IMR-90 (cell line): Measurements from ENCODE around the gene ACTA2. TPM values are rescaled to one million over a fixed set of nuclear protein-coding genes. Genes with fewer than 3 reads are reported as not detected.

ENCODE experiments used
- ATAC-seq: fragments of 200-7000 bp; cut with Tn5 transposase; 2 replicates; pipeline ENCODE4 v1.9.1; 2020; ENCODE audit warnings: low read depth, mild to moderate bottlenecking, moderate library complexity
- BruUV-seq: library from RNA; stranded (reverse); fragments of 400-500 nt; replicated peaks from 2 replicates; lab custom pipeline; 2021; lab: Mats Ljungman, UMichigan
- CTCF ChIA-PET: fragments of 300-600 bp; formaldehyde crosslinking; extraction: SDS; loops from one replicate; lab custom pipeline; 2021; ENCODE audit warnings: antibody characterized with exemption; lab: Yijun Ruan, JAX
- POLR2A ChIA-PET: fragments of 300-600 bp; sonication (Branson Sonifier 250); formaldehyde crosslinking; loops from one replicate; lab custom pipeline; 2022; ENCODE audit warnings: antibody characterized with exemption; ENCODE audit not compliant: unreplicated experiment; lab: Charles Lee
- DNase-seq: peaks from one replicate; pipeline ENCODE4 v3.0.0; 2013
- H2AFZ ChIP-seq: replicated peaks from 2 replicates; pipeline ENCODE3; 2013; ENCODE audit warnings: low read length, mild to moderate bottlenecking; ENCODE audit not compliant: poor library complexity
- H2AK5ac ChIP-seq: 2 replicates; pipeline ENCODE4 v1.6.1; 2013; ENCODE audit warnings: low read depth, low read length, inconsistent platforms
- H2AK9ac ChIP-seq: replicated peaks from 2 replicates; pipeline ENCODE3; 2013; ENCODE audit warnings: mild to moderate bottlenecking, low read depth, low read length, moderate library complexity; ENCODE audit not compliant: poor library complexity
- H2BK120ac ChIP-seq: 2 replicates; pipeline ENCODE4 v1.6.1; 2013; ENCODE audit warnings: low read depth, low read length, inconsistent platforms
- H2BK15ac ChIP-seq: 3 replicates; pipeline ENCODE4 v1.6.1; 2013; ENCODE audit warnings: low read depth, low read length, inconsistent platforms
- H2BK20ac ChIP-seq: 2 replicates; pipeline ENCODE4 v1.6.1; 2013; ENCODE audit warnings: low read depth, mild to moderate bottlenecking, inconsistent platforms, low read length, moderate library complexity
- H2BK5ac ChIP-seq: 2 replicates; pipeline ENCODE4 v1.6.1; 2013; ENCODE audit warnings: mild to moderate bottlenecking, low read depth, low read length, inconsistent platforms; ENCODE audit not compliant: poor library complexity, severe bottlenecking
- H3K14ac ChIP-seq: replicated peaks from 2 replicates; pipeline ENCODE4 v1.6.1; 2013; ENCODE audit warnings: low read depth, low read length, inconsistent platforms
- H3K18ac ChIP-seq: 2 replicates; pipeline ENCODE4 v1.6.1; 2013; ENCODE audit warnings: low read depth, low read length, control low read depth
- H3K23ac ChIP-seq: 2 replicates; pipeline ENCODE4 v1.6.1; 2013; ENCODE audit warnings: low read depth, low read length, inconsistent platforms
- H3K27ac ChIP-seq: 2 replicates; pipeline ENCODE4 v1.5.1; 2013; ENCODE audit warnings: mild to moderate bottlenecking, control low read depth, low read length; ENCODE audit not compliant: insufficient read depth
- H3K27me3 ChIP-seq: 2 replicates; pipeline ENCODE4 v1.6.1; 2013; ENCODE audit warnings: low read length; ENCODE audit not compliant: control insufficient read depth, insufficient read depth
- H3K36me3 ChIP-seq: 2 replicates; pipeline ENCODE4 v1.6.1; 2013; ENCODE audit warnings: low read length, mixed read lengths; ENCODE audit not compliant: control insufficient read depth, insufficient read depth
- H3K4ac ChIP-seq: 2 replicates; pipeline ENCODE4 v1.6.1; 2013; ENCODE audit warnings: low read depth, low read length, inconsistent platforms
- H3K4me1 ChIP-seq: 2 replicates; pipeline ENCODE4 v1.6.1; 2013; ENCODE audit warnings: low read length, mixed read lengths; ENCODE audit not compliant: control insufficient read depth, insufficient read depth
- H3K4me2 ChIP-seq: 2 replicates; pipeline ENCODE4 v1.6.1; 2013; ENCODE audit warnings: low read depth, mild to moderate bottlenecking, control low read depth, low read length, moderate library complexity
- H3K4me3 ChIP-seq: 2 replicates; pipeline ENCODE4 v1.5.1; 2013; ENCODE audit warnings: low read depth, mild to moderate bottlenecking, control low read depth, low read length, moderate library complexity; ENCODE audit not compliant: insufficient read depth
- H3K56ac ChIP-seq: 2 replicates; pipeline ENCODE4 v1.6.1; 2013; ENCODE audit warnings: low read length, inconsistent platforms; ENCODE audit not compliant: insufficient read depth; ENCODE audit errors: extremely low read depth
- H3K79me1 ChIP-seq, 2 experiments: 2 replicates each; pipeline ENCODE4 v1.6.1; 2013; ENCODE audit warnings: low read length in 2 of 2, inconsistent platforms in 1 of 2, low read depth in 1 of 2
- H3K9ac ChIP-seq: 2 replicates; pipeline ENCODE4 v1.6.1; 2013; ENCODE audit warnings: low read depth, low read length, control low read depth
- H3K9me1 ChIP-seq: 2 replicates; pipeline ENCODE4 v1.6.1; 2013; ENCODE audit warnings: low read length, inconsistent platforms; ENCODE audit not compliant: insufficient read depth
- H3K9me3 ChIP-seq: 2 replicates; pipeline ENCODE4 v1.6.1; 2013; ENCODE audit warnings: low read length; ENCODE audit not compliant: control insufficient read depth, insufficient read depth
- H4K20me1 ChIP-seq: 2 replicates; pipeline ENCODE4 v1.6.1; 2013; ENCODE audit warnings: low read length, inconsistent platforms; ENCODE audit not compliant: insufficient read depth
- H4K5ac ChIP-seq: 2 replicates; pipeline ENCODE4 v1.6.1; 2013; ENCODE audit warnings: mild to moderate bottlenecking, low read depth, low read length, control low read depth
- H4K8ac ChIP-seq, 2 experiments: 2 replicates each; pipeline ENCODE4 v1.6.1; 2013; ENCODE audit warnings: low read depth in 2 of 2, low read length in 2 of 2, control low read depth in 1 of 2, inconsistent platforms in 1 of 2
- H4K91ac ChIP-seq: 2 replicates; pipeline ENCODE4 v1.6.1; 2013; ENCODE audit warnings: low read depth, low read length, inconsistent platforms; ENCODE audit not compliant: insufficient read depth
- BHLHE40 ChIP-seq: fragments of 150-350 bp; IDR thresholded peaks from 2 replicates; pipeline ENCODE4 v1.6.1; 2016; ENCODE audit warnings: mild to moderate bottlenecking, low read depth, low read length
- CEBPB ChIP-seq: IDR thresholded peaks from 2 replicates; pipeline ENCODE4 v1.6.1; 2012; ENCODE audit warnings: low read depth, low read length, improper control_type of control experiment
- CHD1 ChIP-seq: IDR thresholded peaks from 2 replicates; pipeline ENCODE4 v1.6.1; 2012; ENCODE audit warnings: low read depth, low read length, improper control_type of control experiment
- FOS ChIP-seq: fragments of 150-350 bp; IDR thresholded peaks from 2 replicates; pipeline ENCODE4 v1.6.1; 2016; ENCODE audit warnings: low read depth, low read length
- MAZ ChIP-seq: IDR thresholded peaks from 2 replicates; pipeline ENCODE4 v1.6.1; 2012; ENCODE audit warnings: low read depth, mild to moderate bottlenecking, low read length, improper control_type of control experiment, moderate library complexity, borderline replicate concordance
- NFE2L2 ChIP-seq: fragments of 150-350 bp; IDR thresholded peaks from 2 replicates; pipeline ENCODE4 v1.6.1; 2016; ENCODE audit warnings: low read depth, mild to moderate bottlenecking, low read length
- POLR2A ChIP-seq: IDR thresholded peaks from 2 replicates; pipeline ENCODE4 v1.6.1; 2012; ENCODE audit warnings: mild to moderate bottlenecking, low read depth, low read length
- RAD21 ChIP-seq: IDR thresholded peaks from 2 replicates; pipeline ENCODE4 v1.6.1; 2012; ENCODE audit warnings: low read length, improper control_type of control experiment
- RCOR1 ChIP-seq: IDR thresholded peaks from 2 replicates; pipeline ENCODE4 v1.6.1; 2012; ENCODE audit warnings: mild to moderate bottlenecking, low read length, improper control_type of control experiment; ENCODE audit not compliant: insufficient replicate concordance
- RFX5 ChIP-seq: IDR thresholded peaks from 2 replicates; pipeline ENCODE4 v1.8.0; 2012; ENCODE audit warnings: low read depth, mild to moderate bottlenecking, low read length, moderate library complexity
- WGBS, 2 experiments: methylation state at CpG; one replicate each; pipeline versions ENCODE4 v1.1.5 to v1.1.7; 2013; ENCODE audit warnings: missing lambda C conversion rate in 2 of 2; ENCODE audit not compliant: insufficient read length in 1 of 2; ENCODE audit errors: extremely low coverage in 2 of 2; 5-methylcytosine and 5-hydroxymethylcytosine counted together
- dilution Hi-C: fragments of 300-500 bp; cut with HindIII; formaldehyde crosslinking; loops from one replicate; pipeline ENCODE4 v1.14.3; 2018; ENCODE audit warnings: low sequenced_read_pairs; ENCODE audit not compliant: unreplicated experiment
- in situ Hi-C: fragments of 300-500 bp; cut with MboI; formaldehyde crosslinking; loops from 3 replicates; pipeline ENCODE4 v1.14.3; 2019; ENCODE audit warnings: low sequenced_read_pairs, inconsistent platforms, mixed read lengths
- intact Hi-C: fragments of 100-400 bp; cut with micrococcal nuclease; formaldehyde crosslinking; loops from 2 replicates; pipeline ENCODE4 v1.10.0; 2022
- polyA plus RNA-seq, 3 experiments: library from polyadenylated mRNA; depleted of rRNA; stranded (reverse); fragments of >200 nt; gene quantifications; 2 replicates each; pipeline ENCODE4 v1.2.3, GENCODE V29; 2012; ENCODE audit warnings: low replicate concordance in 1 of 3
- total RNA-seq: library from RNA; depleted of rRNA; stranded (reverse); fragments of >200 nt; gene quantifications from 2 replicates; pipeline ENCODE4 v1.2.3, GENCODE V29; 2012
- TF ChIP-seq, protein P1 (sequence below): conservative IDR thresholded peaks from 2 replicates; pipeline ENCODE4 v1.5.1; 2012; ENCODE audit warnings: mild to moderate bottlenecking, low read depth, low read length, improper control_type of control experiment
- TF ChIP-seq, protein P2 (sequence below): fragments of 150-350 bp; IDR thresholded peaks from 2 replicates; pipeline ENCODE4 v1.6.1; 2016; ENCODE audit warnings: low read depth, mild to moderate bottlenecking, low read length, moderate library complexity, borderline replicate concordance

ACTA2 gene
- total and polyA plus RNA-seq, 2 of the 4 experiments (the other 2 are of a cell fraction), result 978 to 1,235 TPM

DNA sequence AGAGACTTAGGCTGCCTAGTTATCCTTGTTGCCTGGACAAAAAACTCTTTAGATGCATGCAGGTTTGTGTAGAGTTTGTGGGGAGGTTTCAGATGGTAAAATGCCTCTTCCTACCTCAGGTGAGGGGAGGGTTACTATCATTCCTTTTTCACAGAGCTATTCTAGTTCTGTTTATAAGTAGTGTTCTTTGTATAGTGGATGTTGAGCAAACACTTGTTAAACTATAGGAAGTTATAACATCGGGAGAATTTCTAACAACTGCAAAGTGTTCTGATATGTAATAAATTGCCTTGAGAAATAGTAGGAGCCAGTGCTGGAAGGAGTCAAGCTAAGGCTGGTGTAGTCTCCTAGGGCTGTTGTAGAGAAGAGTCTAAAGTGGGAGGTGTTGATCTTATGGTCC, 31.4 kb upstream of the ACTA2 start:
- DNase-seq (no peak), ATAC-seq (no peak)
- Histone ChIP-seq H3K79me1 (peaks cover 37 to 58% of the 10 kb centered on the region in 2 experiments), H3K4me2 (no peak overlapping the region), H4K20me1 (0 out of 2 replicates have a peak, but pooled peaks cover 3% of the 10 kb centered on the region), H3K27ac (no peak overlapping the region), H2AK5ac (no peak overlapping the region), H3K4me3 (no peak overlapping the region), H3K9ac (no peak overlapping the region), H3K56ac (no peak overlapping the region), H2BK20ac (no peak overlapping the region), H3K4ac (no peak overlapping the region), H4K8ac (no peak overlapping the region), H3K9me1 (peaks cover 7% of the 10 kb centered on the region; the same call in 1 of the 2 replicates), H3K23ac (no peak overlapping the region; the same call in 1 of the 2 replicates), H2AK9ac (no peak overlapping the region), H4K5ac (no peak overlapping the region), H2BK15ac (no peak overlapping the region), H3K18ac (no peak overlapping the region), H3K27me3 (no peaks in the 10 kb centered on the region), H3K14ac (0 out of 2 replicates have a peak overlapping the region, but pooled peaks have one; percentile 12), H3K9me3 (no peaks in the 10 kb centered on the region), H4K91ac (no peak overlapping the region), H2BK5ac (no peak overlapping the region), H2BK120ac (no peak overlapping the region), H2AFZ (no peak overlapping the region), H3K4me1 (peaks cover 10% of the 10 kb centered on the region), H3K36me3 (no peaks in the 10 kb centered on the region; the same call in 1 of the 2 replicates)
- CTCF ChIA-PET, result no interaction called here
- dilution Hi-C loops (no loop called here), intact Hi-C loops (no loop called here), in situ Hi-C loops (loop anchor here (5.0 kb wide), 1 partner anchor 42 kb away; no protein-coding TSS in a partner anchor)
- POLR2A ChIA-PET, result no interaction called here
- no TSS peak for BruUV-seq
- WGBS, 2 experiments, result no CpG with 5 or more reads among the region's 1 CpG
- TF ChIP-seq RCOR1, result no peak
- no peak for TF ChIP-seq MAZ
- TF ChIP-seq, protein P1, sequence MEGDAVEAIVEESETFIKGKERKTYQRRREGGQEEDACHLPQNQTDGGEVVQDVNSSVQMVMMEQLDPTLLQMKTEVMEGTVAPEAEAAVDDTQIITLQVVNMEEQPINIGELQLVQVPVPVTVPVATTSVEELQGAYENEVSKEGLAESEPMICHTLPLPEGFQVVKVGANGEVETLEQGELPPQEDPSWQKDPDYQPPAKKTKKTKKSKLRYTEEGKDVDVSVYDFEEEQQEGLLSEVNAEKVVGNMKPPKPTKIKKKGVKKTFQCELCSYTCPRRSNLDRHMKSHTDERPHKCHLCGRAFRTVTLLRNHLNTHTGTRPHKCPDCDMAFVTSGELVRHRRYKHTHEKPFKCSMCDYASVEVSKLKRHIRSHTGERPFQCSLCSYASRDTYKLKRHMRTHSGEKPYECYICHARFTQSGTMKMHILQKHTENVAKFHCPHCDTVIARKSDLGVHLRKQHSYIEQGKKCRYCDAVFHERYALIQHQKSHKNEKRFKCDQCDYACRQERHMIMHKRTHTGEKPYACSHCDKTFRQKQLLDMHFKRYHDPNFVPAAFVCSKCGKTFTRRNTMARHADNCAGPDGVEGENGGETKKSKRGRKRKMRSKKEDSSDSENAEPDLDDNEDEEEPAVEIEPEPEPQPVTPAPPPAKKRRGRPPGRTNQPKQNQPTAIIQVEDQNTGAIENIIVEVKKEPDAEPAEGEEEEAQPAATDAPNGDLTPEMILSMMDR, result no peak
- TF ChIP-seq CHD1, result no peak
- no peak for TF ChIP-seq RFX5
- TF ChIP-seq BHLHE40, result no peak
- no peak for TF ChIP-seq CEBPB
- no peak for TF ChIP-seq NFE2L2
- TF ChIP-seq FOS, result no peak
- TF ChIP-seq, protein P2, sequence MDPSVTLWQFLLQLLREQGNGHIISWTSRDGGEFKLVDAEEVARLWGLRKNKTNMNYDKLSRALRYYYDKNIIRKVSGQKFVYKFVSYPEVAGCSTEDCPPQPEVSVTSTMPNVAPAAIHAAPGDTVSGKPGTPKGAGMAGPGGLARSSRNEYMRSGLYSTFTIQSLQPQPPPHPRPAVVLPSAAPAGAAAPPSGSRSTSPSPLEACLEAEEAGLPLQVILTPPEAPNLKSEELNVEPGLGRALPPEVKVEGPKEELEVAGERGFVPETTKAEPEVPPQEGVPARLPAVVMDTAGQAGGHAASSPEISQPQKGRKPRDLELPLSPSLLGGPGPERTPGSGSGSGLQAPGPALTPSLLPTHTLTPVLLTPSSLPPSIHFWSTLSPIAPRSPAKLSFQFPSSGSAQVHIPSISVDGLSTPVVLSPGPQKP, result no peak
- TF ChIP-seq RAD21, result no peak
- TF ChIP-seq POLR2A, result no peak
